Naive thymus-derived CD8-positive, alpha-beta T cell (primary cell): Measurements from ENCODE around the gene MACROD2. TPM values are rescaled to one million over a fixed set of nuclear protein-coding genes. Genes with fewer than 3 reads are reported as not detected.
"Not testable (repeated sequence)": the region's sequence is repeated elsewhere in the genome, so short reads cannot be mapped to it uniquely, and the experiment has no call there.

Experiments
- ATAC-seq, 2 donors: fragments of 150-1000 bp; cut with Tn5 transposase in 1 of 2; sonication (Bioruptor Pico), chemical (Tn5 transposase) in 1 of 2; 1 replicate in 1 of 2; 2 replicates in 1 of 2; pipeline ENCODE4 v1.10.0; 2021; ENCODE audit warnings: mild to moderate bottlenecking in 2 of 2, moderate library complexity in 2 of 2
- POLR2A ChIA-PET: fragments of 350-600 bp; sonication (Branson Sonifier 250); formaldehyde crosslinking; loops from one replicate; lab custom pipeline; 2021; ENCODE audit warnings: antibody characterized with exemption; lab: Charles Lee
- DNase-seq, 10 donors: peaks; one replicate each; pipeline versions ENCODE4 v3.0.0 to v3.0.0-alpha.2; 2020 to 2022
- H3K27ac Mint-ChIP-seq, 10 donors: one replicate each; pipeline ENCODE4 v1.8.0; 2020 to 2022; ENCODE audit warnings: mild to moderate bottlenecking in 10 of 10, mixed read lengths in 10 of 10, moderate library complexity in 4 of 10, inconsistent platforms in 1 of 10
- H3K27me3 Mint-ChIP-seq, 5 donors: one replicate each; pipeline ENCODE4 v1.8.0; 2021 to 2022; ENCODE audit warnings: mixed read lengths in 5 of 5
- H3K36me3 Mint-ChIP-seq, 3 donors: one replicate each; pipeline ENCODE4 v1.8.0; 2020 to 2022; ENCODE audit warnings: mixed read lengths in 3 of 3, mild to moderate bottlenecking in 2 of 3, inconsistent platforms in 1 of 3
- H3K4me1 Mint-ChIP-seq, 4 donors: one replicate each; pipeline ENCODE4 v1.8.0; 2021 to 2022; ENCODE audit warnings: mixed read lengths in 4 of 4
- H3K4me3 Mint-ChIP-seq, 10 donors: one replicate each; pipeline ENCODE4 v1.8.0; 2020 to 2022; ENCODE audit warnings: mild to moderate bottlenecking in 10 of 10, mixed read lengths in 10 of 10, moderate library complexity in 6 of 10, inconsistent platforms in 1 of 10
- H3K9me3 Mint-ChIP-seq, 9 donors: one replicate each; pipeline ENCODE4 v1.8.0; 2020 to 2022; ENCODE audit warnings: mixed read lengths in 9 of 9, mild to moderate bottlenecking in 3 of 9, inconsistent platforms in 1 of 9, moderate library complexity in 1 of 9
- polyA plus RNA-seq, 3 donors: library from polyadenylated mRNA; unstranded; fragments of 300-500 nt; fragmentation: Illumina TruSeq; gene quantifications; one replicate each; pipeline ENCODE4 v1.2.3, GENCODE V29; 2021
- total RNA-seq, 8 experiments: library from RNA in 2 of 8; stranded (reverse) in 2 of 8; gene quantifications; one replicate each; pipeline ENCODE4 v1.2.3 and lab custom pipeline; 2021 to 2026

MACROD2 gene
- total and polyA plus RNA-seq, 5 experiments from 2014 or later: 0.18 to 1.1 (median 0.60) TPM; not detected in 2

DNA sequence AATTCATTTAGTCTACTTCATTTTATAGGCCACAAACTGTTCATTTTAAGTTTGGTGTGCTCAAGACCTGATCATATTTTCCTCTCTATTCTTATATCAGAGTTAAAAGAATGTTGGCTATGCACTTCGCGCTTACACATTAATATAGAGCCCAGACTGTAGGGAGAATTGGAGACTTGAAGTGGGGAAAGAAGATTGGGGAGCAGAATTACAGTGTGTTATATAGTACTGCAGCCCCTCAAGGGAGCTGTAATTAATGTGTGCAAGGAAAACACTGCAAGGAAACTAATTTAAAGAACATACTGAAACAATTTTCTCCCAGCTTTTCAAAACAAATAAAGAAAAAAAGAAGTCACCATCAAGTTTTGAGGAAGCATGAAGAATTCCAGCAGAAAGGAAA, 914.8 kb downstream of the MACROD2 start:
- H3K9me3 Mint-ChIP-seq: peaks cover 0 to 8% (median 0%) of the 10 kb centered on the region in 9 donors
- no peak for DNase-seq
- no peaks in the 10 kb centered on the region for H3K4me1 Mint-ChIP-seq
- ATAC-seq: no peak
- no peak overlapping the region for H3K4me3 Mint-ChIP-seq
- POLR2A ChIA-PET: no interaction called here
- no peaks in the 10 kb centered on the region for H3K27me3 Mint-ChIP-seq
- no peaks in the 10 kb centered on the region for H3K36me3 Mint-ChIP-seq
- no peak overlapping the region for H3K27ac Mint-ChIP-seq

DNA sequence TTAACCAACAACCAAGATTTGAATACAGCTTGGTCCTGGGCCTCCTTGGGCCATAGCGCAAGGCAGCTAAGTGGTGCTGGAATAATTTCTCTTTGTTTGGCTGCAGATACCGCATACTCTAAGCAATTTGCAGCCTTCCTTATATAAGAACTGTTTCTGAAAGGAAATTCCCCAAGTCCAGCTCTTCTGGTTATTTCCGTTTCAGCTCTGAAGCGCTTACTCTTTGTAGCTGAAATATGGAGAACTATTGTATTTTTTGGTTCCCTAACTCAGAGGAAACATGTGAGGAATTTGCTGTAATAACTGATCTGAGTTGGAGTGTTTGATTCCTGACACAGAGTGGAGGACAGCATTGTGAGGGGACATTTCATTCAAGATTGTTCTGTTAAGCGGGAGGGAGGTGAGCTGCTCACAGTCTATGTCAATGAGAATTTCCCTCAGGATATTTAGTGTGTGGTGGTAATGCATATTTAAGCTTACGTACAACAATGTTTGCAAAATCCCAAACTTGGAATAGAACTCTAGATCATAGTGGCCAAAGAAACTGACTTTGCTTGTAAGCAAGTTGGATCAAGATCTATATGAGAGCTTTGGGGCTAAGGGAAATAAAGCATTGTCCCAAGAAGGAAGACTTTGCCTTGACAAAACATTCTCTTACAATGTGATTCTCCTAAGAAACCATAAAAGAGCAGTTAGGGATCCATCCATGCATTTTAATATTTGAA, 918.7 kb downstream of the MACROD2 start:
- Mint-ChIP-seq H3K9me3 (peaks cover 0 to 8% (median 0%) of the 10 kb centered on the region in 9 donors), H3K4me3 (no peak overlapping the region), H3K4me1 (no peaks in the 10 kb centered on the region), H3K27ac (no peak overlapping the region), H3K27me3 (peaks cover 0 to 4% (median 0%) of the 10 kb centered on the region in 5 donors), H3K36me3 (no peaks in the 10 kb centered on the region)
- POLR2A ChIA-PET: no interaction called here
- ATAC-seq (no peak), DNase-seq (no peak)

DNA sequence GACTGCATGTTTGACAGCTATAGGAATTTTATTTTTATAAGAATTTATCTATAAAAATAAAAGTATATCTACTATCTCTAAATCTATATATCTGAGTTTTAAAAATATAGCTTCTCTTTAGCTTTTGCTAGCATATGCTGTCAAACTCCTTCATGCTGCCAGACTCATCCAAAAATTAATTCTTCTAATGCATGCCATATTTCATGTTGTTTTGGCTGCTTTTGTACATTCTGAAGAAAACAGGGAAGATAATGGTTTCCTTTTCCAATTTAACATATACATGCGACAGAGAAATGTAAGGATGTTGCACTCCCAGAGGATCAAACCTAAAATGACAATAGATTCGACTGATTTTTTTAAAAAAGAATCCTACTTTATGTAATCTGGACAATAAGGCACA, 919.3 kb downstream of the MACROD2 start:
- POLR2A ChIA-PET: no interaction called here
- Mint-ChIP-seq H3K36me3 (no peaks in the 10 kb centered on the region), H3K4me1 (no peaks in the 10 kb centered on the region), H3K27ac (no peak overlapping the region), H3K27me3 (peaks cover 0 to 4% (median 0%) of the 10 kb centered on the region in 5 donors), H3K4me3 (no peak overlapping the region), H3K9me3 (peaks cover 0 to 8% (median 0%) of the 10 kb centered on the region in 9 donors)
- ATAC-seq: no peak
- no peak for DNase-seq

DNA sequence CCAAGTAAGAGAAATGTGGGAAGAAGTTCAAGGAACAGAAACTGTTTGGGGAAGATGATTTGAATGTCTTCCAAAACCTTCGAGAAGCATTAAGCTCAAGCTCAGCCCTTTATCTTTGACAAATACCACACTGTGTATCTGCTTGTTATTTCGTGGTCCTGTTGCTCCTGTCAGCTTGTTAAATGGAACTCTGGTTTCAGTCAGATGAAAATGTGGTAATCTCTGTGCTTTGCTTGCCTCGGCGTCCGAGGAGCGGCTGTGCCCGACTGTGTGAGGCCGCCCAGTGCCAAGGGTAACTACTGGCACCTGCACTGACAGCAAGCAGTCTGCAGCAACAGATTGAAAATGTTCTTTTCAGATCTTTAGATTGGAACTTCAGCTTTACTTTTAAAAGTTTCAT, 920.0 kb downstream of the MACROD2 start:
- Mint-ChIP-seq H3K27me3 (peaks cover 0 to 4% (median 0%) of the 10 kb centered on the region in 5 donors), H3K36me3 (no peaks in the 10 kb centered on the region), H3K4me1 (no peaks in the 10 kb centered on the region), H3K9me3 (peaks cover 0 to 8% (median 0%) of the 10 kb centered on the region in 9 donors), H3K4me3 (no peak overlapping the region), H3K27ac (no peak overlapping the region)
- DNase-seq: no peak
- ATAC-seq: no peak
- POLR2A ChIA-PET: no interaction called here

DNA sequence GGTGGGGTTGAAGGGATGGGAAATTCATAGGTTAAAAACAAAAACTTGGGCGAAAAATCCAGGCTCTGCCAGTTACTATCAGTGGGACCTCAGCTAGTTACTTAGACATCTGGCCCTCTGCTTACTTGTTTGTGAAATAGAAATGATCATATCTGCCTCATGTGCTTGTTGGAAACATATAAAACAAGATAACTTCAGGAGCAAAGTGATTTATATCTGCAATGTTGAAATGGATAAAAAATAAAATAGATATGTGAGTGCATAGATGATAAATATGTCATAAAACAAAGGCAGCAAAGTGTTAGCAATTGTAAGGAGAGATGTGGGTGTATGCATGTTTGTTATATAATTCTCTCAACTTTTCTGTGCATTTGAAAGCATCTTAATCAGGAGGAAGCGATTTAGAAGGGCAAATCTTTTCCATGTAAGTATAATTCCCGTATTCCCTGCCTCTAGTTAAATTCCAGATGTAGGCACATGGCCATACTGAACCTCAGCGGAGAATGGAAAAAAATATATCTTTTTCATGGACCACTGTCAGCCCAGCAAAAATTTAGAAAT, 921.1 kb downstream of the MACROD2 start:
- no peak overlapping the region for H3K27ac Mint-ChIP-seq
- H3K4me3 Mint-ChIP-seq: no peak overlapping the region
- no peak for DNase-seq
- ATAC-seq: no peak
- no peaks in the 10 kb centered on the region for H3K4me1 Mint-ChIP-seq
- POLR2A ChIA-PET: no interaction called here
- no peaks in the 10 kb centered on the region for H3K36me3 Mint-ChIP-seq
- H3K27me3 Mint-ChIP-seq: peaks cover 0 to 4% (median 0%) of the 10 kb centered on the region in 5 donors
- peaks cover 0 to 8% (median 0%) of the 10 kb centered on the region in 9 donors for H3K9me3 Mint-ChIP-seq

DNA sequence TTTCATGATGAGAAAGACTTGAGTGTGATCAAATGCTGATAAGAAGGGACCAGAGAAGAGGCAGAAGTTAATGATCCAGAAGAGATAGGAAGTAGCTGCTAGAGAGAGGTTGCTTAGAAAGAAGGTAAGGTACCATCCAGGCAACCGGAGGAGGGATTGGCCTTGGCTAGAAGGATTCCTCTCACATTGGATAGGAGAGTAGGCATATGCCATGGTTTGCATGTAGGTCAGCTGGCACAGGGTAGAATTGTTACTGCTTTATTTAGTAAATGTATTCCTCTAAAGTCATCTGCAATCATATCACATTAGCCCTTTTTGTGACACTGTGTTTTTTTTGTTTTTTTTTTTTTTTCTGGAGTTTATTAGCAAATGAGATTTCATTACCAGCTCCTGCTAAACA, 923.0 kb downstream of the MACROD2 start:
- peaks cover 0 to 4% (median 0%) of the 10 kb centered on the region in 5 donors for H3K27me3 Mint-ChIP-seq
- peaks cover 0 to 12% (median 0%) of the 10 kb centered on the region in 9 donors for H3K9me3 Mint-ChIP-seq
- ATAC-seq: no peak
- no peaks in the 10 kb centered on the region for H3K4me1 Mint-ChIP-seq
- no peak overlapping the region for H3K4me3 Mint-ChIP-seq
- no peaks in the 10 kb centered on the region for H3K36me3 Mint-ChIP-seq
- H3K27ac Mint-ChIP-seq: no peak overlapping the region
- DNase-seq: no peak
- POLR2A ChIA-PET: no interaction called here

DNA sequence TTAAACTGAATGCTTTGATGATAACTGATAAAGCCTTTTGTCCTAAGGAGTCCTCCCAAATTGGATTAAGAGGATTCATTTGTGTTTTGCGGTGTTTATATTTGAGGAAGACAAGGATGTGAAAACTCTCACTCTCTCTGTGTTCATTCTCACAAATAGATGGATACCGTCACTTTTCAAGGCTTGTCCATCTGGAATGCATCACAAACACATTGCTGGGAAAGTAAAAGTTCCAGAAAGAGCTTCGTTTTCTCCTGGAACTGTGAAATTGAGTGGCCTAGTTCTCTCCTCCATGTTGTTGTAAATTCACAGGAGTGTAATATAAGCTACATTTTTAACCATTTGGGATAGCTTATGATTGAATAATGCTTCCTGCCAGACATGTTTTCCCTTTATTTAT, 923.7 kb downstream of the MACROD2 start:
- Mint-ChIP-seq H3K27me3 (peaks cover 0 to 4% (median 0%) of the 10 kb centered on the region in 5 donors), H3K36me3 (no peaks in the 10 kb centered on the region), H3K9me3 (peaks cover 0 to 15% (median 0%) of the 10 kb centered on the region in 9 donors), H3K27ac (no peak overlapping the region), H3K4me1 (no peaks in the 10 kb centered on the region), H3K4me3 (no peak overlapping the region)
- ATAC-seq (no peak), DNase-seq (no peak)
- POLR2A ChIA-PET: no interaction called here

DNA sequence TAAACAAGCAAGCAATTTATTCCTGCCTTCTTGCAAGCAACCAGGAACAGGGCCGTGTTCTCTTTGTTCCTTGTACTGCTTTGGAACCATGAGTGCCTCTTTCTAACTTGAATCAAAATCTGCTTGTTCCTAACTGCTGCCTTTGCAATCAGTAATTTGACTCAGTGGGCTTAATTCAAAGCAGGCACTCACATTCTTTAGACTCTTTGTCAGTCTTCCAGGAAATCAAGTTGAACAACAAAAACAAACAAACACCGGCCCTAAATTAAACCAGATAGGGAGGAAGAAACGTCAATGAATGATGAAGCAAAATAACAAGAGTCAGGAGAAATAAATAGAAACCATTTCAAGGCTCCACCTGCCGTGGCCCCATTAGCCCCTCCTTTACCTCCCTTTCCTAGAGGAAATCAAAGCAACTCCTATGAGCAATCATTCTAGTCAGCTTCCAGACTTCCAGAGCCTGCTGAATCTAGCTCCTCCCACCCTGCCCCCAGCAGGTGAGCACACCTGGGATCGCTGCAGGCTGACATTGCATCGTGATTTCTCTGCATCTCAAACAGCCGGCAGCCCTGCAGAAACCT, 924.3 kb downstream of the MACROD2 start:
- Mint-ChIP-seq H3K36me3 (no peaks in the 10 kb centered on the region), H3K4me3 (no peak overlapping the region), H3K27ac (no peak overlapping the region), H3K4me1 (no peaks in the 10 kb centered on the region), H3K9me3 (peaks cover 0 to 15% (median 0%) of the 10 kb centered on the region in 9 donors), H3K27me3 (peaks cover 0 to 4% (median 0%) of the 10 kb centered on the region in 5 donors)
- POLR2A ChIA-PET: no interaction called here
- no peak for ATAC-seq
- no peak for DNase-seq

DNA sequence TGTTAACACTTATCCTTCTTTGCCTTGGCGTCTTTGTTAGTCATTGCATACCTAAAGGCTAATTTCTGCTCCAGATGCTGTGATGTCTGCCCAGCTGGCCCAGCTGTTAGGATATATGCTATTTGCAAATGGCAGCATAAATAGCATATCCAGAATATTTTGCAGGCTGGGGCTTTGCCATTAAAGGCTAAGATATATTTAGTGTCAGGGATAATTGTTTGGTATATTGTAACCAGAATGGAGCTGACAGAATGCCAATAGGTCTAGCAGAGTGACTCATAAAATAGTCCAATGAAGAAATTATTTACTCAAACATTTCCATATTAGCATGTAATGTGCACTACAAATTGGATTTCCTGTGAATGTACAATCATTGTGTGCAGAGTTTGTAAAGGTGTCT, 926.2 kb downstream of the MACROD2 start:
- H3K9me3 Mint-ChIP-seq: peaks cover 0 to 16% (median 0%) of the 10 kb centered on the region in 9 donors
- DNase-seq (no peak), ATAC-seq (no peak)
- H3K4me3 Mint-ChIP-seq: no peak overlapping the region
- peaks cover 0 to 4% (median 0%) of the 10 kb centered on the region in 5 donors for H3K27me3 Mint-ChIP-seq
- H3K36me3 Mint-ChIP-seq: no peaks in the 10 kb centered on the region
- no peak overlapping the region for H3K27ac Mint-ChIP-seq
- no peaks in the 10 kb centered on the region for H3K4me1 Mint-ChIP-seq
- POLR2A ChIA-PET: no interaction called here

DNA sequence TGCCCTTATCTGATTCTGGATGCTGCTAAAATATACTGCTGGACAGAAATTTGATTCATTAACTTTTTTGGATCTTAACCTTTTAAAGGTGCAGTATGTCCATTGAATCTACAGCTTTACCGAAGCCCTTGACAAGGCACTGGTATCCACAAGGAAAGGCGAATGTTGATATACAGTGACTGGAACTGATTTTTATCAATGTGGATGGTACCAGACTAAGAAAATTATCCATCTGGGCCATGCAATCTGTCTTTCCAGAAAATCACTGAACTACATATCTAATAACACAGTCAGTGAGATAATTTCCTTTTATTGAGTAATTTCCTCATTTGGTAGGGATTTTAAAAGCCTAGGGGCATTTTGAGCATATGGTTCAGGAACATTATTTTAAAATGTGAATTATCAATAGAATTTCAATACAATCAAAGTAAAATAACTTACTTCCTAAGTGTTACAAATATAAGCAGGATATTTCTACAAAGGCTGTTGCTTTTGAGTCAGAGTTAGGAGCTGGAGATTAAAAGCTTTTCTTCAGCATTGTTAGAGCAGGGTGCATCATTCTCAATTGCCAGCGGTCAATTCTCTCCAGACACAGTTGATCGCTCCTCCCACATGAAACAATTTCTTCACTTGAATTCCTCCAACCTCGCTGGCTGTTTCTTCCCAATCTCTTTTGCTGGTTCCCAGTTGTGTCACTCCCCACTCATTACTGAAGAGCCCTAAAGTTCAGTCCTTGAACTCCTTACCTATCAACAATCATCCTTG, 927.4 kb downstream of the MACROD2 start:
- no peak for DNase-seq
- peaks cover 0 to 4% (median 0%) of the 10 kb centered on the region in 5 donors for H3K27me3 Mint-ChIP-seq
- H3K27ac Mint-ChIP-seq: no peak overlapping the region
- peaks cover 0 to 18% (median 0%) of the 10 kb centered on the region in 9 donors for H3K9me3 Mint-ChIP-seq
- ATAC-seq: no peak
- no peaks in the 10 kb centered on the region for H3K4me1 Mint-ChIP-seq
- H3K4me3 Mint-ChIP-seq: no peak overlapping the region
- POLR2A ChIA-PET: no interaction called here
- H3K36me3 Mint-ChIP-seq: no peaks in the 10 kb centered on the region

DNA sequence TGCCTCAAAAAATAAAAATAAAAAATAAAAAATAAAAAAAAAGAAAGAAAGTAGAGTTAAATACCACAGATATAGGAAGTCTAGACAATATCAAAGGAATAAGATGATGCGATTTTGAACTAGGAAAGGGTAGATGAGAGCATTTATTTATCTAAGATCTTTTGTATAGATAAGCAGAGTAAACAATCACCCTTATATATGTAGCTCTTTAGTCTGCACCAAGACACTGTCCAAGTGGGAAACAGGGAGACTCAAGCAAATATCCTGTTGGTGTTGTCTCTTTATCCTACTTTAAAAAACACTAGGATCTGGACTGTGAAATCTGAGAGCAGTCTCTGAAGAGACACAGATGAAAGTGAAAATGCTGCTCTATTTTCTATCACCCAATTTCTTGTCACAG, 929.1 kb downstream of the MACROD2 start:
- H3K4me3 Mint-ChIP-seq: no peak overlapping the region
- H3K27ac Mint-ChIP-seq: peak overlapping the region in 1 of 10 donors; percentile 29
- H3K36me3 Mint-ChIP-seq: no peaks in the 10 kb centered on the region
- ATAC-seq (no peak), DNase-seq (no peak)
- peaks cover 0 to 24% (median 0%) of the 10 kb centered on the region in 9 donors for H3K9me3 Mint-ChIP-seq
- POLR2A ChIA-PET: no interaction called here
- H3K27me3 Mint-ChIP-seq: peaks cover 0 to 4% (median 0%) of the 10 kb centered on the region in 5 donors
- H3K4me1 Mint-ChIP-seq: no peaks in the 10 kb centered on the region

DNA sequence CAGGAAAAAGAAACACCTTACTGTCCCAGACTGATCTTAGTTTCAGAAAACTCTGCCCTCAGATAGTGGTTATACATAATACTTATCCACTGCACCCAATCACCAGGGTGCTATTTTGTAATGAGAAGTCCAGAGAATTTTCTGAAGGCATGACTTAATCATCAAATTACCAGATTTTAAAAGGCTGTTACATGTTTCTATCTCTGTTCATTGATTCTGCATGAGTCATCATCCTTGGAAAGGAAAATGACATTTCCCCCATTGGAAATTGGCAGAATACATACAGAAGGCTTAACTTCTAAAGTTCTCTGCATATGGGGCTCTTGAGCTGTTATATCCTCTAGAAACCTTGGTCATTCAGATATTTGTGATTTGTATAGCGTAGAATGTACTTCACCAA, 930.0 kb downstream of the MACROD2 start:
- H3K4me1 Mint-ChIP-seq: no peaks in the 10 kb centered on the region
- no peak for ATAC-seq

DNA sequence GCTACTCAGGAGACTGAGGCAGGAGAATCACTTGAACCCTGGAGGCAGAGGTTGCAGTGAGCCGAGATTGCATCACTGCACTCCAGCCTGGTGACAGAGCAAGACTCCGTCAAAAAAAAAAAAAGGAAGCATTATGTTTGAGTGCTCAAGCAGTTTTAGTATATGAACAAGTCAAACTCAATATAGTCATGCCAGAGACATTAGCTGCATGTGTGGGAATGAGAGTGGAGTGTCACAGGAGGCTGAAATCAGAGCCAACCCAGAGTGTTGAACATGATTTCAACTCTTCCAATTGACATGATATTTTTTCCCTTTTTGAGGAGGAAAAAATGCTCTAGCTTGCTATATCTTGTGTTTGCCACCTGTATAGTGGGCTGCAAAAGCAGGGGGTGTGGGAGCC, 931.1 kb downstream of the MACROD2 start:
- H3K4me3 Mint-ChIP-seq, H3K27ac Mint-ChIP-seq, H3K36me3 Mint-ChIP-seq, DNase-seq, H3K4me1 Mint-ChIP-seq, ATAC-seq, POLR2A ChIA-PET, H3K27me3 Mint-ChIP-seq: not testable (repeated sequence)
- peaks cover 0 to 28% (median 2%) of the 10 kb centered on the region in 9 donors for H3K9me3 Mint-ChIP-seq

More for the DNA sequence above, 930.0 kb downstream of the MACROD2 start:
- Mint-ChIP-seq H3K9me3 (peaks cover 0 to 25% (median 2%) of the 10 kb centered on the region in 9 donors), H3K36me3 (no peaks in the 10 kb centered on the region), H3K4me3 (no peak overlapping the region), H3K27me3 (peaks cover 0 to 4% (median 0%) of the 10 kb centered on the region in 5 donors), H3K27ac (no peak overlapping the region)
- no peak for DNase-seq
- POLR2A ChIA-PET: no interaction called here
